Stimulated activated CD4-positive, alpha-beta T cell treated with anti-CD3 and anti-CD28 coated beads, TNF-alpha, amount 100 ng/mL, for 48 hours (primary cell): ENCODE measurements around the gene IFNA16.
"Not testable (repeated sequence)": the region's sequence is repeated elsewhere in the genome, so short reads cannot be mapped to it uniquely, and the experiment has no call there.

Experiments used
- DNase-seq, 3 donors: peaks; one replicate each; pipeline ENCODE4 v3.0.0-alpha.2; 2020; ENCODE audit warnings: low read depth in 3 of 3

IFNA16 gene

DNA sequence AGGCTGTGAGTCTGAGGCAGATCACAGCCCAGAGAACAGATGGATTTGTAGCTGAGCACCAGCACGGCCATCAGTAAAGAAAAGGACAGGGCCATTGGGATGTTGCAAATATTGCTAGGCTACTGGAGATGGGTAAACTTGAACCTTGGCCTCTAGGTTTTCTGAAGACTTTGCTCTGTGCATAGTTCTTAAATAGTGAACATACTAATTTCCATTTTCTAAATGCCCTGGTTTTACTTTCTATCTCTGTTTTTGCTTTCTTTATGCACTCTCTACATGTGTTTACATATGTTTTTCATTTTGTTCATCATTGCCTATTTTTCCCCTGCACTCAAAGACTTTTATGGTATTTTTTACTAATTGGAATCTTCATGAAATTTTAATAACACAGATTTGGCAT is at the start of gene IFNA16:
TSS of gene IFNA16 (minus strand) at position 101 of the 400 bp plus-strand sequence. CDS start at position 95, 6 bp downstream.
- DNase-seq = not testable (repeated sequence)

DNA sequence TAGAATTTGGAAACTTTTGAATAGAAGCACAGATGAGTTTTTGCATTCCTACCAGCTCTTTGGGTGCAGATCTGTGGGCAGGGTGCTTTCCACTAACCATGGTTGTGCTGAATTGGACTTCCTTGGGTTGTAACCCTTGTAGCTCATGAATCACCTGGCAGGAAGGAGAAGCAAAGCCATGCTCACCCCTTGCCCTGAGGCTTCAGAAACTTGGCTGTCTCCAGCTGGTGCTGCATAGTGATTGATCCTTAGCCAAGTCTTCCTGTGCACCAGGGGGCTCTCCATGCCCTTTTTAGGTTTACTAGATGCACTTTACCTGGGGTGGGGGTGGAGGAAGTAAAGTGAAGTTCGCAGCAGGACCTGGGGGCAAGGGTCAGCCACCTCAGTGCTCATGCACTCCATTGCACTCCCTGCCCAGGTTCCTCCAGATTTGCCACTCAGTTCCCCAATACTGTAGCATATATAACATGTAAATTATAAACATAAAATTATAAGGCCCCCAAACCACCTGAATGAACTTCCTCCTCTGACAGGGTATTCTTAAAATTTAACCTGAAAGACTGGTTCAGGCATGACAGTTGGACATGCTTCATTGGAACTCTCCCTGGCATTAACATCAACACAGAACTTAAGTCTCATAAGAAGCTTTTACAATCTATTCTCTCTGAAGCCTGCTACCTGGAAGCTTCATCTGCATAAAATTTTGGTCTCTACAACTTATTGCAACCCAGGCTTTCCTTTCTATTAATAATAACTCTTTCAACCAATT is 48.5 kb upstream of the IFNA16 start:
- DNase-seq = no peak

DNA sequence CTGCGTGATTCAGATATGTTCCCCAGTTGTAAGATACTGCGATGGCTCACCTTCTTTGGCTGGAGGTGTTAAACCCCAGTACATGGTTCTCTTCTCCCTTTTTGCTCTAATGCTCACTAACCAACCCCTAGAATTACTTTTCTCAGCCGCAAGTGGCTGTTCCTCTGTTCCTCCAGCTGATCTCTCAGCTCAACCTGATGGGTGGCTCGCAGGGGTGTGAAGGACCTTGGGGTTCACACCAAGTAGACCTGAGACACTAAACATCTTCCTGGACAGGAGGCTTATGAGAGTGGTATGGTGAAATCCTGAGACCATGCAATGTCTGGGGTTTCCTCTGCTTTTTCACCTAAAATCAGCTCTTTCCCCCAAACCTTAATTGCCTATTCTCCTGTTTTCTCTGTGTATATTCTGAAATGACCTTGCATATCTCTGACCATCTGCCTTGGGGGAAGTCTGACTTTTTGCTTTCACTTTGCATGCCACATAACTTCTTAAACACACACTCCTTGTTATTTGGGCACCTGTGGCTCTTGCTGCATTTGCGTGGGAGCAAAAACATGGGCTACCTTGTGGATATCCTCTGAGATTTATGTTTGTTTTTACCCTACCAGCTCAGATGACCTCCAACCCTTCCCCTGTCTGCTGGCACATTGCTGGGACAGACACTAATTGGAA is 38.6 kb upstream of the IFNA16 start:
- DNase-seq = no peak

DNA sequence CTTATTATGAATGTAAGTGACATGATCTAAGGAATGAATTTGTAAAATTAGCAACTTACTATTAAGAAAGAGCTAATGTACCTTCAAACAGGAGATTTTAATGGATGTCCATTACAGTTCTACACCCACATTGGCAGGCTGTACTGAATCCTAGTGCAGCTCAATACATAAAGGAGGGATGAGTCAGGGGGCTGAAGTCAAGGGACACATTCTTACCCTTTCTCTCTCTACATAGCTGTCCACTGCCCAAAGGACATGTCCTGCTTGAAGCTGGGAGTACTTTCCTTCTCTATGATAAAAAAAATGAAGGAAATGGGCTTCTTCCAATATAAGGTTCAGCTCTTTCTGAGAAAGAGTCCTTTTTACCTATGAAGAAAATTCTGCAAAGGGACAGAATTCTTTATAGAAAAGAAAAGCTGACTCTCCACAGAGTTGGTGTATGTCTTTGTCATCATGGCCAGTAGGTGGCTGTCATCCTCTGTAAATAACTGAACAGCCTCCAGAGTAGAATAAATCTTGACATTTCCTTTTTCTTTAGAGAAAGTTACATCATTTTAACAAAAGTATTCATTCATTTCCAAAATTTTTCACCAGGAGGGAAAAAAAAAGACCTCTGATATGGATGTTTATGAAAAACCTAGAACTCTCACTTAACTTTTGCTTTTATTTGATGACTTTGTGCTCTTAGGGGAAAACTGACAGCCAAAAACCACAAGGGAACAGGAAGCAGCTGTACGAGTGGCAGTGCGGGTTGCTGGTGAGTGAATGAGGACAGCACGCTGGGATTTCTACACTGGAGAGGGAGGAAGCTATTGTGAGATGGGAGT is 35.8 kb upstream of the IFNA16 start:
- DNase-seq = no peak

DNA sequence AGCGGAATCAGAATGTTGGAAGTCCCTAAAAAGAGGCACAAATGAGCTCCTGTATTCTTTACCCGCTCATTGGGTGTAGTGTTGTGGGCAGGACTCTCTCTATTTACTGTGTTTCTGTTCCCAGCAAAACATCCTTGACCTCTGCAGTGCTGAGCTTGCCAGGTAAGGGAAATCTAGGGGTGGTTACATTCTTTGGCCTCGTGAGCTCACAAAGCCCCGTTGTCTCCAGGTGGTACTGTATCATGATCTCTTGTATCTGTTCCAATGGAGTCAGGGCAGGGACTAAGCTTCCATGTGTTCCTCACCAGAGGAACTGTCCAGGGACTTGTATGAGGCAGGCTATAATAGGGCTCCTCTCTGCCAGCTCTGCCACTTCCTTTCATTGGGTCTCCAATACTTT is 34.5 kb upstream of the IFNA16 start:
- no peak for DNase-seq

DNA sequence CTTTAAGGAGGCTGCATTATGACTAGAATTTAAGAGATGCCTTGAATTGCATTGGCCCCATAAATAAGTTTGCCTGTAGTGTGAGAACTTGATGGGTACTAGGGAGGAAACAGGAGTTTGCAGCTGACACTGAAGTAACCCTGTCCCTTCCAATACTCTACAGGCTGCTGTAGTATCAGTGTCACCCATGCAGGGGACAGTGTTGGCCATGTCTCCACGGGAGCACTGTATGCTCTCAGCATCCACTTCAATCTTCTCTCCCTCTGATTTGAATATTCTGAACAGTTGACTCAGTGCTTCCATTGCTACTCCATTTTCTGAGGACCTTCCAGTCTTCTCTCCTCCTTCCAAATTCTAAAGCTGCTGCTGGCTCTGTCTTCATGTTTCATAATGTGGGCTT is 34.1 kb upstream of the IFNA16 start:
- no peak for DNase-seq

DNA sequence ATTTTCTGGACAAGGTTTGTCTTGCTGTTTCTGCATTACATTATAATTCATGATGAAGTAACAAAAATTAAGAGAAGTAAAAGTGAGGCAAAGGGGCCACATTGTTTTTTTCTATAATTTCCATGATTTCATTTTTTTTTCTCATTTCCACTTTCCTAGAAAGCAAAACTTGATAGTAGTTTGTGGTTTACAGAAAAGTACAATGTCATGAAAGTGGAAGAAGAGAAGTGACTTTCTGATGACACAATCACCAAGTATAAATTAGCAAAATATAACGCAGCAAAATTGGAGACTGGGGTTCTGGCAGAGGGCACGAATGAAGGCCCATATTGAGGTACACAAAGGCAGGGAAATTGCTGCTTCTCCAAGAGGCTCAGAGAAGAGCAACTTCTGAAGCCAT is 27.7 kb upstream of the IFNA16 start:
- no peak for DNase-seq

DNA sequence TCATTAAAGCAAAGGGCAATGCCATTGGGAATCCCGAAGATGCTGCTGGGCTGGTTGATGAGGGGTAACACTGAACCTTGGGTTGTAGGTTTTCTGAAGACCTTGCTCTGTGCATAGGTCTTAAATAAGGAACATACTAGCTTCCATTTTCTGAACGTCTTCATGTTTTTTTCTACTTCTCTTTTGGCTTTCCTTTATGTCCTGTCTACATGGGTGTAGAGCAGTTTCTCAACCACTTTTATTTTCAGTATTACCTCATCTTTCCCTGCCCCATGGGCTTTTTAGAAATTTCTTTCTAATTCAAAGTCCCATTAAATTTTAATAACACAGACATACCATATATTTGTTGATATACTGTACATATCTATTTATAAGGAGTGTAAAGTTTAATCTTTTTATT is 22.8 kb upstream of the IFNA16 start, which contains the start of gene IFNA14:
TSS of gene IFNA14 (minus strand) at position 95 of the 400 bp plus-strand sequence. CDS start at position 25, 70 bp downstream.
- no peak for DNase-seq

DNA sequence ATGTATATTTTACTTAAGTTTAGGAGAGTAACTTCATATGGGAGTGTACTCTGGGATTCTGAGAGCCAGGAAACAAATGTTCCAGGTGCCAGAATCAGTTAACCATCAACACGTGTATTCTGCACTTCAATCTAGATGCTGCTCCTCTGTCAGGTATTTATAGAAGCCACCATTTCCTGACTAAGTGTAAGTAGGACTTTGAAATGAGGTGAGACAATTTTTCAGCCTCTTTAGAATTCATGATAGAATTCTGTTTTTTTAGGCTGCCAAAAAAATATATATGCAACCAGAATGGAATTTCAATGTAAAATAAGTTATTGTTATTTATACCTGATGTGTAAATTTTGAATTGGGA is 19.2 kb upstream of the IFNA16 start:
- not testable (repeated sequence) for DNase-seq

DNA sequence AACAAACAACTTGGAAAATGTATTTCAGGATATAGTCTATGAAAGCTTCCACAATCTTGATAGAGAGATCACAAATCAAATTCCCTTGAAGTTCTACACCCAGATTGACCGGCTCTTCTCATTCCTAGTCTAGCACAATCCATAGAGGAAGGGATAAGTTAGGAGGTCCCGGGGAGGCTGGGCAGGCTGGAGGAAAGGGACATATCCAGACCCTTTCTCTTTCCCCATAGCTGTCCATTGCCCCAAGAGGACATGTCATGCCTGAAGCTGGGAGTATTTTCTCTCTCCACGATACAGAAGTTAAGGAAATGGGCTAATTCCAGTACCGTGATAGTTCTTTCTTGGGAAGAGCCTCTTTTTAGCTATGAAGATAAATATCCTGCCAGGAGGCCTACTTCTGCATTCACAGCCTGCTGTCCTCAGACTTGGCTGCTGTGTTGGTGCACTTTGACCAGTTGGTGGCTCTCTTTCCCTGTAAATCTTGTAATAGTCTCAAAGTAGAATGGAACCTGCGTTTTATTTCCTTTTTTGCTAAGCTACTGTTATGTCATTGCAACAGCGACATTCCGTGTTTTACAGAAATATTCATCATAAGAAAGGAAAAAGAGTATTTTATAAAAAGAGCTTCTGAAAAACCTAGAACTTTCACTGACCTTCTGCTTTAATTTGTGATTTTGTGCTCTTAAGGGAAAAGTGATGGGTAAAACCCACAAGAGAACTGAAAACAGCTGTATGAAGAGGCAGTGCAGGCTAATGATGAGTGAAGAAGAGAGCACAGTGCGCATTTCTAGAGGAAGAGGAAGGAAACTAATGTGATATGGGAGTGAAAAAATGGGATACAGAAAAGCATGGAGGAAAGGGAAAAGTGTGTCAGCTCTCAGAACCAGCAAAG is 18.6 kb upstream of the IFNA16 start:
- not testable (repeated sequence) for DNase-seq

DNA sequence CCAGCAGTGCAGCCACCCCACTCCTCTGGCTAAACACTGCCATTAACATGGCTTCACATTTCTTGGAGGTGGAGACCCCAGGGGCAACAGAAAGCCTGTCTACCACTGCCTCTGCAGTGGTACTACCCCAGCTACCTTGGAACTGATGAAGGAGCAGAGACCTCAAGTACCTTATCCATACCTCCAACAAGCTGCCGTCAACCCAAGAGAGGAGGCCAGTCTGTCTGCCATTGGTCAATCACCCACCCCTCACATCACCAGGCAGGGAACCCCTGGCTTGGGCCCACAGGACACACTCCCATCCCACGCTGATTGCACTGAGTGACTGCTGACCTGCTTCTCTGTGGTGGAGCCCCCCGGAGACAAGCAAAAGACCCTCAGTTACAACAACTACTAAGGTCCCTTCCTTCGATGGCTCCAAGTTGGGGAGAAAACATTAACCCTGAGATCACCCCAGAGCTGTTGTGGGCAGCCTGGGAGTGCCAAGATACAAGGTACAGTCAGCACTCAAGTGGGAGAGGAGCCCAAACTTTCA is 17.1 kb upstream of the IFNA16 start:
- DNase-seq = no peak

DNA sequence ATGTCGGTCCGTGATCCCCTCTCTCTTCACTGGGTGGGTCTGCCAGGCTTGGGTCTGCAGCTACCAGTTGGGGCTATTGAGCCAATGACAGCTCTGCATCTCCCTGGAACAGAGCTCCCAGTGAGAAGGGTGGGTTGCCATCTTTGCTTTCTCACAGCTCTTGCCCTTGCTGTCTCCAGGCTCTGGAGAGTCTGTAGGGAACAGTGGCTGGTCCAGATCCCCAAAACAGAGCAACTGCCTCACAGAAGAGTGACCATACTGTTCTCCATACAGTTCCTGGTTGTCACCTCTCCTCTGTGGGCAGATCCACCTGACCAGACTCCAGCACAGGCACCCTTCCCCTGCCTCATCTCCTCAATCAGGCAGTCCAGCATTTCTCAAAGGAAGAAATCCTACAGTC is 16.1 kb upstream of the IFNA16 start:
- DNase-seq = no peak

DNA sequence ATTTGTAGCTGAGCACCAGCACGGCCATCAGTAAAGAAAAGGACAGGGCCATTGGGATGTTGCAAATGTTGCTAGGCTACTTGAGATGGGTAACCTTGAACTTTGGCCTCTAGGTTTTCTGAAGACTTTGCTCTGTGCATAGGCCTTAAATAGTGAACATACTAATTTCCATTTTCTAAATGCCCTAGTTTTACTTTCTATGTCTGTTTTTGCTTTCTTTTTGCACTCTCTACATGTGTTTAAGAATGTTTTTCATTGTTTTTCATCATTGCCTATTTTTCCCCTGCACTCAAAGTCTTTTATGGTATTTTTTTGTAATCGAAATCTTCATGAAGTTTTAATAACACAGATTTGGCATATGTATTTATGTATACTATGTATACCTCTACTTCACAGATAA is 11.0 kb upstream of the IFNA16 start, which contains the start of gene IFNA17:
TSS of gene IFNA17 (minus strand) at position 101 of the 400 bp plus-strand sequence. CDS start at position 52, 49 bp downstream.
- no peak for DNase-seq

DNA sequence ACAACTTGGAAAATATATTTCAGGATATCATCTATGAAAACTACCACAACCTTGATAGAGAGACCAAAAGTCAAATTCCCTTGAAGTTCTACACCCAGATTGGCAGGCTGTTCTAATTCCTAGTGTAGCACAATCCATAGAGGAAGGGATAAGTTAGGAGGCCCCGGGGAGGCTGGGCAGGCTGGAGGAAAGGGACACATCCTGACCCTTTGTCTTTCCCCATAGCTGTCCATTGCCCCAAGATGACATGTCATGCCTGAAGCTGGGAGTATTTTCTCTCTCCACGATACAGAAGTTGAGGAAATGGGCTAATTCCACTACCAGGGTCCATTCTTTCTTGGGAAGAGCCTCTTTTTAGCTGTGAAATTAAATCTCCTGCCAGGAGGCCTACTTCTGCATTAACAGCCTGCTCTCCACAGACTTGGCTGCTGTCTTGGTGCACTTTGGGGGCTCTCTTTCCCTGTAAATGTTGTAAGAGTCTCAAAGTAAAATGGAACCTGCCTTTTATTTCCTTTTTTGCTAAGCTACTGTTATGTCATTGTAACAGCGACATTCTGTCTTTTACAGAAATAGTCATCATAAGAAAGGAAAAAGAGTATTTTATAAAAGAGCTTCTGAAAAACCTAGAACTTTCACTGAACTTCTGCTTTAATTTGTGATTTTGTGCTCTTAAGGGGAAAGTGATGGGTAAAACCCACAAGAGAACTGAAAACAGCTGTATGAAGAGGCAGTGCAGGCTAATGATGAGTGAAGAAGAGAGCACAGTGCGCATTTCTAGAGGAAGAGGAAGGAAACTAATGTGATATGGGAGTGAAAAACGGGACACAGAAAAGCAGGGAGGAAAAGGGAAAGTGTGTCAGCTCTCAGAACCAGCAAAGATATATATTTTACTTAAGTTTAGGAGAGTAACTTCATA is 3.4 kb downstream of the IFNA16 start:
- not testable (repeated sequence) for DNase-seq

DNA sequence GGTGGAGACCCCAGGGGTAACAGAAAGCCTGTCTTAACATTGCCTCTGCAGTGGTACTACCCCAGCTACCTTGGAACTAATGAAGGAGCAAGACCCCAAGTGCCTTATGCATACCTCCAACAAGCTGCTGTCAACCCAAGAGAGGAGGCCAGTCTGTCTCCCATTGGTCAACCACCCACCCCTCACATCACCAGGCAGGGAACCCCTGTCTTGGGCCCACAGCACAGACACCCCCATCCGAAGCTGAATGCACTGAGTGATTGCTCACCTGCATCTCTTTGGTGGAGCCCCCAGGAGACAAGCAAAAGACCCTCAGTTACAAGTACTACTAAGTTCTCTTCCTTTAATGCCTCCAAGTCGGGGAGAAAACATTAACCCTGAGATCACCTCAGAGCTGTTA is 5.0 kb downstream of the IFNA16 start:
- not testable (repeated sequence) for DNase-seq

DNA sequence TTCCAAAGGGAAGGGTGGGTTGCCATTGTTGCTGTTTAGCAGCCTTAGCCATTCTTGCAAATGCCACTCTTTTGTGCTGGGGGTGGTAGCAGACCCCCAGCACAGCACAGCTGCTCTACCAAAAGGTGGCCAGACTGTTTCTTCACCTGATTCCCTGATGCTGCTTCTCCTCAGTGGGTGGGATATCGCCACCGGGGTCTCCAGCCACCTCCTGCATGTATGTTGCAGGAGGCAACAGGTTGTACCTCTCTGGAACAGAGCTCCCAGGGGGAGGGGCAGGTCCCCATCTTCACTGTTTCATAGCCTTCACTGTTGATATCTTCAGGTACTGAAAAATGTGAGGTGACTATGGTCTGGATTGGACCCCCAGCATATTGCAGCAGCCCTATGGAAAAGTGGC is 6.3 kb downstream of the IFNA16 start:
- not testable (repeated sequence) for DNase-seq

DNA sequence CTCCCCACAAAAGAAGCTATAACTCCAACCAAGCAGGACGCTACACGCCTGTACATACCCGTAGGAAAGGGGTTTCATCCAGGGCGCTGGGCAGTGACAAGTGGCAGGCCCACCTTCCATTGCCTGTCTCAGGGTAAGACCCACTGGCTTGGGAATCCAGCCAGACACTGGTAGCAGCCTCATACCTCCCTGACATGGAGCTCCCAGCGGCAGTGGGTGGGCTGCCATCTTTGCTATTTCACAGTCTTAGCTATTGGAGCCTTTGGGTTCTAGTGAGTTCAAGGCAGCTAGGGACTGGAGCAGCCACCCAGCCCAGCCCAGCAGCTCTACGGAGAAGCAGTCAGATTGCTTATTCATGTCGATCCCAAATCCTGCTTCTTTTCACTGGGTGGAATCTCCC is 6.8 kb downstream of the IFNA16 start:
- DNase-seq = no peak

DNA sequence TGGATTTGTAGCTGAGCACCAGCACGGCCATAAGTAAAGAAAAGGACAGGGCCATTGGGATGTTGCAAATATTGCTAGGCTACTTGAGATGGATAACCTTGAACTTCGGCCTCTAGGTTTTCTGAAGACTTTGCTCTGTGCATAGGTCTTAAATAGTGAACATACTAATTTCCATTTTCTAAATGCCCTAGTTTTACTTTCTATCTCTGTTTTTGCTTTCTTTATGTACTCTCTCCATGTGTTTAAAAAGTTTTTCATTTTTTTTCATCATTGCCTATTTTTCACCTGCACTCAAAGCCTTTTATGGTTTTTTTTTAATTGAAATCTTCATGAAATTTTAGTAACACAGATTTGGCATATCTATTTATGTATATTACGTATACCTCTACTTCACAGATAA is 10.1 kb downstream of the IFNA16 start, which contains the start of gene IFNA10:
TSS of gene IFNA10 (minus strand) at position 101 of the 400 bp plus-strand sequence. CDS start at position 55, 46 bp downstream.
- DNase-seq = not testable (repeated sequence)

DNA sequence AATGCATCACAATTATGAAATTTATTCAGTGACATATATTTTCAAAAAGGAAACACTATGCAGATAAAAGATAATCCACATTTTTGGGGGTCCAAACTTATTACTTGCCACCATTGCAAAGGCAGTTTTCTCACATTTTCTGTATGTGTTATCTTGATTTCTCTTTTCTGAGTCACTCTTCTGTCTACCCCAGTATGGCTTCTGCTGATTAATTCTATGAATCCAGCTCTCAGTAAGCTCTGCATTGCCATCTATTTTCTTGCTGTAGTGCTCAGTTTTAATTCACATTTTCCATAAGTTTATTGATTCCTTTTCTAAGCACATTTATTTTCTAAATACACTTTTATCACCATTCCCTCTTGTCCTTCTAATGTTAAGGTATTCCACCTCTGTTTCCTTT is 11.9 kb downstream of the IFNA16 start:
- no peak for DNase-seq

DNA sequence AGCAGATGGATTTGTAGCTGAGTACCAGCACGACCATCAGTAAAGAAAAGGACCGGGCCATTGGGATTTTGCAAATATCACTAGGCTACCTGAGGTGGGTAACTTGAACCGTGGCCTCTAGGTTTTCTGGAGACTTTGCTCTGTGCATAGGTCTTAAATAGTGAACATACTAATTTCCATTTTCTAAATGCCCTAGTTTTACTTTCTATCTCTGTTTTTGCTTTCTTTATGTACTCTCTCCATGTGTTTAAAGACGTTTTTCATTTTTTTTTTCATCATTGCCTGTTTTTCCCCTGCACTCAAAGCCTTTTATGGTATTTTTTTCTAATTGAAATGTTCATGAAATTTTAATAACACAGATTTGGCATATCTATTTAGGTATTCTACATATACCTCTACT is 15.0 kb downstream of the IFNA16 start, which contains the start of gene IFNA7:
TSS of gene IFNA7 (minus strand) at position 101 of the 400 bp plus-strand sequence. CDS start at position 61, 40 bp downstream.
- not testable (repeated sequence) for DNase-seq
